HG03103 (cell line): ENCODE data around the gene FN3K.
A peak's percentile ranks its signal among the peaks of the same experiment; 100 is the strongest.

Experiments used
- ATAC-seq: cut with Tn5 transposase; IDR thresholded peaks from one replicate; pipeline ENCODE4 v1.9.1; 2021; ENCODE audit warnings: low read depth; ENCODE audit not compliant: unreplicated experiment

Gene FN3K

DNA sequence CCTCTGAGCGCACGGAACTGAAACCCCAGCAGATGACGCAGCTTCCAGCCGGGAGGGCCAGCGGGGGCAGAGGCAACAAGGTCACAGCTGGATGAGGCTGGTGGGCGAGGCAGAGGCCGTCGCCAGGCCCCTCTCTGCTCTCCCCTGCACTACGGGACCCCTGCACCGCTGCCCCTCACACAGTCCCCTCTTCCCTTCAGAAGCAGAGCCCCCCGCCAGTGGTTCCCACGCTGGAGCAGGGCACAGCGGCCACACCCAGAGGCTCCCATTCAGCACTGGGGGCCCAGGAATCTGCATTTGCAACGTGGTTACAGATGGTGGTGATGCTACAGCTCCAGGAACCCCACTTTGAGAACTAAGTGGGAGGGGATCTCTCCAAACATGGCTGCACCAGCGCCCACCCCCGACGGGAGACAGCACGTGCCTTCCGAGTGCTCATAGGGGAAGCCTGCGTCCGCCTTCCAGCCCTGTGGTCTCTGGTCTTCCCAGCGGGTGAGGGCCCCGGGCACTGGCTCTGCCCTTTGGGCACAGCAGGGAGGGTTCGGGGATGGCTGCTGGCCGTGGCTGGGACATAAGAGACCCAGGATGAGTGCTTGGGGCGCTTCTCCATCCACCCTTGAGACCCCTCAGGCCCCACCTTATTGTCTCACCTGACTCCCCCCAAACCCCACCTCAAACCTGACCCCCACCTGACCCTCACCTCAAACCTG lies 32.2 kb upstream of the FN3K start:
- no peak for ATAC-seq

DNA sequence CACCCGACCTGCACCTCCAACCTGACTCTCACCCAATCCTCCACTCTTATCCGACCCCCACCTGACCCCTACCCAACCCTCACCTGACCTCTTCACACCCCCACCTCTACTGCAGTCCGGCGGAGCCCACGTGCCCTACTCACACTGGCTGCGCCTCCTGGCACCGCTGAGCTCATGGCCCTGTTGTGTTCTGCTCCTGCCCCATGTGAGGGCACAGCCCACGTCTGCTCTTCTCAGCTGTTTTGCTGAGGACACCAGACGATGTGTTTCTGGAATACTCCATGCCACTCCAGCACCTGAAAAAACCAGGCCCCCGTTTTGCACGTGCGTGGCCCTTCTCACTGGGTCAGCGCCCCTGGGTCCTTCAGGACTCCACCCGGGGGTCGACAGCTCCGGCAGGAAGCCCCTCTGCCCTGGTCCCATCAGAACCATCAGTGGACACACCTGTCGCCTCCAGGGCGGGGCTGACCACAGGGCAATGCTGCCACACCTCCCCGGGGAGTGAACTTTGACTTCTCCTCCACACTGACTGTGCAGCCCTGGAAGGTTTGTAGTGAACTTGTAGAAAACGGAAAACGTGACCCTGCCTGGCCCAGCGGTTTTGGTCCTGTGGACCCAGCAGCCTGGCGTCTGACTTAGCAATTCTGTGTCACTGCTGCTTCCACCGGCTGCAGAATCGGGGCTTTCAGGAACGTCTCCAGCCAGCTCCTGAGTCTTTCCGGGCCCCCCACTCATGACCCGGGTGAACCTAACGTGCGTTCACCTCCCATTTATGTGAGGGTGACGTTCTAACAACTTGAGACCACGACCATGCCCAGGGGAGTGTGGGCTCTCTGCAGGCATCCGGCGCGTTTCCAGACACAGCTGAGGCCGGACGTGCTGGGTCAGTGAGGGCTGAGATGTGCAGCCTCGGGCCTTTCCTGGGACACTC lies 31.2 kb upstream of the FN3K start:
- no peak for ATAC-seq

DNA sequence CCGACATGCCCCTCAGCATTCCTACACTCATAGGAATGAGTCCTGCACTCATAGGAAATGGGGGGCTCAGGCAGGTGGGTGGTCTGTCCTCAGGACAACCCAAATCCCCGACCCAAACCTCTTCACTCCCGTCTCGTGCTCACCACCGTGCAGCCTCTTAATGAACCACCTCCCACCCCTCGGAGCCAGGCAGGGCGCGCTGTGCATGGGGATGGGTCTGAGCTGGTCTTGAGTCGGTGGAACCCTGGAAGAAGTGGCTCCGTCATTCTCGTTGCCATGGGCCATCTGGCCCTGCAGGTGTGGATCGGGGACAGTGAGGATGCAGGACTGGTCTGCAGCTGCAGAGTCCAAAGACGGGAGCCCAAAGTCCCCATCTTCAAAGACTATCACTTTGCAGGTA lies 30.5 kb upstream of the FN3K start:
- ATAC-seq: no peak

DNA sequence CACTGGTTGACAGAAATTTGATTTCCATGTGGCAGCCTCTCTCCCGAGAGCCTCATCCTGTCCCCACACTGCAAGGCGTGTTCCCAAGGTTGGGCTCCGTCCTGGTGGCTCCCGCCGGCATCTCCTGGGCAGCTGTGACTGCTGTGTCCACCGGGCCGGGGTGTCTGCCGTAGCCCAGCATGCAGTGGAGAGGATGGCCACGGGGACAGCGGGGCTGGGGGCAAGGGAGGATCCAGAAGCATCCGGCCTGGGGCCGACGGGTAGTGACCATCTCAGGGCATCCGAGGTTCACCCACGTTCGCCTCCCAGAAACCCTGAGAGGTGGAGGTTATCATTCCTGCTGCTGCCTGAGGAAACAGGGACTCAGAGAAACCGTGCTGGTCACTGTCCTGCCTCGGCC lies 29.7 kb upstream of the FN3K start:
- no peak for ATAC-seq

GRCh38 chr17:82709024-82709675 lies 26.3 kb upstream of the FN3K start:
- no peak for ATAC-seq

GRCh38 chr17:82709676-82710498 lies 25.5 kb upstream of the FN3K start:
- ATAC-seq: no peak

DNA sequence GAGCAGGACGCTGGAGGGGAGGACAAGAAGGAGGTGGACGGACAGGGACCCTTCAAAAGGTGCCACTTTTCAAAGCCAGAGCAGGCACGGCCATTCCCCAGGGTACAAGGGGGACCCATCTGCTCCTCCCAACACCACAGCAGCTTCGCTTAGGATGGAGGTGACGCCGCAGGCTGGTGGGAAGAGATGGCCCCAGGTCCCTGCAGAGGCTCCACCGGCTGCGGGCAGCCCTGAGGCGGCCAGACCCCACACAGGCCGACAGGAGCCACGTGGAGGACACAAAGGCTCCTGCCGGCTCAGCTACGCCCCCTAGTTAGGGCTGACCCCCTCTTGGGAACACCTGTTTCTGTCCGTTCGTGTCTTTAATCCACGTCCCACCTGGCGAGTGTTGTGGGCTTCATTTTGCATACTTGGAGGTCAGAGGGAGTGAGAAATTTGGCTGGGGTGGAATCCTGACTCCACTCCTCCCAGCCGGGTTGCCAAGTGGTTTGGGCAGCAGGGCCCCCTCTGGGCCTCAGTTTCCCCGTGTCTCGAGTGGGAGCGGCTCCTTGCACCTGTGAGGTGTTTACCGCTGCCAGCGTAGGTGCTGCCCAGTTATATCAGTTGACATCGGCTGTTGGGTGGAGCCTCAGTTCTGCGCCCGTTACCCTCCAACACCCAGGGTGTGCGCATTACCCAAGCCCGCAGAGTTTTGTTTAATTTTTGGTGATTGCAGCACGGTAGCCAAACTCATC lies 24.7 kb upstream of the FN3K start:
- no peak for ATAC-seq

GRCh38 chr17:82713071-82713723 lies 22.2 kb upstream of the FN3K start:
- no peak for ATAC-seq

DNA sequence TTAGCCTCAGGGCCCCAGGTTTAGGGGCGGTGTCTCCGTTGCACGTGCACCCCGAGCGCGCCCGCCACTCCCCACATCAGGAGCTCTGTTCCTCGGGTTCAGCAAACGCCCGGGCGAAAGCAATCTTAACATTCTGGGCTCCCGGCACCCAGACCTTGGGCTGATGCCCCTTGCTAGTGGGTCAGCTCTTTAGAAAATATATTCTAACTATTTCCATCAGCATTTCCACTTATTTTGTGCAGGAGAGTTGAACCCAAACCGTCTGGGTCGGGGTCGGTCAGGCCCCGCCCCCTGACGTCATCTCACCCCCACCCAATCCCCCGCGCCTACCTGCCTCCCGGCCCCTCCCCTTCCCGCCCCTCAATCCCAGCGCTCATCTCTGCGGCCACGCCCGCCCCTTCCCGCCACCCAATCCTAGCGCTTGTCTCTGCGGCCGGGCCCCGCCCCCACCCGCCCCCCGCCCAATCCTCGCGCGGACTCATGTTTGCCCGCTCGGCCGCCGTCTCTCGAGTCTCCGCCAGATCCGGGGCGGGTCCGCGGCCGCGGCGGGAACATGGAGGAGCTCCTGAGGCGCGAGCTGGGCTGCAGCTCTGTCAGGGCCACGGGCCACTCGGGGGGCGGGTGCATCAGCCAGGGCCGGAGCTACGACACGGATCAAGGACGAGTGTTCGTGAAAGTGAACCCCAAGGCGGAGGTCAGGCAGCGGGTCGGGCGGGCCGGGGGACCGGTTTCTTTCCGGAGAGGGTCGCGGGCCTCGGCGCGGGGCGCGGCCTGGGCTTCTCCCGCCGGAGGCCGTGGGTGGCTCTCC lies 19.0 kb upstream of the FN3K start, which contains the start of gene FN3KRP:
FN3KRP (plus strand) TSS at position 504 of the 808 bp plus-strand sequence; CDS start at position 554, 50 bp downstream.
- peak; percentile 70 for ATAC-seq

DNA sequence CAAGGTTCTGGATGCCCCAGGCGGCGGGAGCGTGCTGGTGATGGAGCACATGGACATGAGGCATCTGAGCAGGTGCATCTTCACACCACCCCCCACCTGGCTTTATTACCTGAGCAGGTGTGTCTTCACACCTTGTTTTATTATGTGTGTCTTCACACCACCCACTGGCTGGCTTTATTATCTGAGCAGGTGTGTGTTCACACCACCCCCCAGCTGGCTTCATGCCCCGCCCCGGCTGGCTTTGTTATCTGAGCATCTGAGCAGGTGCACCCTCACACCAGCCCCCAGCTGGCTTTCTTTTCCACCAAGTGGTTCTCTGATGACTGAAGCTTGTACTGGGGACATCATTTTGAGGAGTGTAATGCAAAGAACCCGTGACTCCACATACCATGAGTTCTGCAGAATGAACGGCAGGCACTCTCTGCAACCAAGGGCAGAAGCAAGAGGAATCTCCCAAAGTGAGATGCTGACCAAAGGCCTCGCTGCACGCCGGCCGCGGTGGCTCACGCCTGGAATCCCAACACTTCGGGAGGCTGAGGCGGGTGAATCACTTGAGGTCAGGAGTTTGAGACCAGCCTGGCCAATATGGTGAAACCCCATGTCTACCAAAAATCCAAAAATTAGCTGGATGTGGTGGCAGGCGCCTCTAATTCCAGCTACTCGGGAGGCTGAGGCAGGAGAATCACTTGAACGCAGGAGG lies 16.3 kb upstream of the FN3K start:
- no peak for ATAC-seq

- ATAC-seq: no peak
Observed at GRCh38 chr17:82720204-82720603, 15.2 kb upstream of the FN3K start.

DNA sequence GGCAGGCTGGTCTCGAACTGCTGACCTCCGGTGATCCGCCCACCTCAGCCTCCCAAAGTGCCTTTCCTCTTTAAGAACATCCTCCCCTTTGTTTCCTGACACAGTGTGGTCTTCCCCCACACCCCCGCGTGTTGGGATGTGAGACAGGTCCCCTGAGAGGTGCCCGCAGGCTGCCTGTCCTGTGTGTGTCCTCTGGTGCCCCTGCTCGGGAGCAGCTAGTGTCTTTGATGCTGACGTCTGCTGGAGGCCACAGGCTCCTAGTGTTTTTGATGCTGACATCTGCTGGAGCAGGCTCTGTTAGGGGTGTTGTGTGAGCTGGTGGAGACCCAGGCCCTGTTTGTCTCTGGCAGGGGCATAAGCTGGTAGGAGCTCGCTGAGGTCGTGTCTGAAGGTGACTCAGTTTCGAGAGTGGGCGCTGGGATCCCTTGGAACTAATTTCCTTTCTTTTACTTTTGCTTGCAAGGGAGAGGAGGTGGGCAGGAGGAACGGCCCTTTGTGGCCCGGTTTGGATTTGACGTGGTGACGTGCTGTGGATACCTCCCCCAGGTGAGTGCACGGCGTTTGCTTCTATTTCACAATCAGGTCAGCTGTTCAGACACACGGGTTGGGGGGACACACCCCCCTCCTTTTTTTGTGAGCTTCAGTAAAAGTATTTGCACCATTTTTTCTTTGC lies 12.9 kb upstream of the FN3K start:
- ATAC-seq: no peak

- ATAC-seq: no peak
Observed at GRCh38 chr17:82723169-82723807, 12.1 kb upstream of the FN3K start.

GRCh38 chr17:82726427-82726826 lies 9.0 kb upstream of the FN3K start:
- no peak for ATAC-seq

GRCh38 chr17:82729479-82730260 lies 5.7 kb upstream of the FN3K start:
- ATAC-seq: no peak

DNA sequence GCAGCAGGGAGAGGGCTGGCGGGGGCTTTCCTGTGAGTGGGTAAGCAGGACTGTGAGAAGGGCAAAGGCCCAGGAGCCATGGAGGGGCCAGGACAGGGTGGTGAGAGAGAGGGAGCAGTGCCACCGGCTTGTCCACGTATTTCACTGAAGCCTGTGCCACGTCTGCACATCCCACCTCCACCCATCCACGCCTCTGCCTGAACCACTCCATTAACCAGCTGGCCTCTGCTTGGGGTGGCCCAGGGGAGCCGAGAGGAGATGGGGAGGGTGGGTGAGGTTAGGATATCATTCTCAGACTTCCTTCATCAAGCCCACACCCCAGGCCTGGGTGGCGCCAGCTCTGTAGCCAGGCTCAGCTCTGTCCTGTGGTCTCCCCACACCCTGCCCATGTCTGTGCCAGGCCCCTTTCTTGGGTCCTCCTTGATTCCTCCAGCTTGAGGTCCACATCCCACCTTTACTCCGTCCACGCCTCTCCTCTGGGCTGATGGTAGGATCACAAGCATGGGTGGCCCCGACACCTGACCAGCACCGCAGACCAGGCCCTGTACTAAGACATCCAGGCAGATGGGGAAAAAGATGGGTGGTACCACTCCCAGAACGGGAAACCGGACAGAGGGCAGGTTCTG lies 3.2 kb upstream of the FN3K start:
- ATAC-seq: no peak
